Pons (tissue), 1 donor: ENCODE measurements around the gene CERKL.

Source experiments
- DNase-seq: peaks from one replicate; pipeline ENCODE4 v3.0.0-alpha.2; 2016; ENCODE audit warnings: low spot score

Gene CERKL

DNA sequence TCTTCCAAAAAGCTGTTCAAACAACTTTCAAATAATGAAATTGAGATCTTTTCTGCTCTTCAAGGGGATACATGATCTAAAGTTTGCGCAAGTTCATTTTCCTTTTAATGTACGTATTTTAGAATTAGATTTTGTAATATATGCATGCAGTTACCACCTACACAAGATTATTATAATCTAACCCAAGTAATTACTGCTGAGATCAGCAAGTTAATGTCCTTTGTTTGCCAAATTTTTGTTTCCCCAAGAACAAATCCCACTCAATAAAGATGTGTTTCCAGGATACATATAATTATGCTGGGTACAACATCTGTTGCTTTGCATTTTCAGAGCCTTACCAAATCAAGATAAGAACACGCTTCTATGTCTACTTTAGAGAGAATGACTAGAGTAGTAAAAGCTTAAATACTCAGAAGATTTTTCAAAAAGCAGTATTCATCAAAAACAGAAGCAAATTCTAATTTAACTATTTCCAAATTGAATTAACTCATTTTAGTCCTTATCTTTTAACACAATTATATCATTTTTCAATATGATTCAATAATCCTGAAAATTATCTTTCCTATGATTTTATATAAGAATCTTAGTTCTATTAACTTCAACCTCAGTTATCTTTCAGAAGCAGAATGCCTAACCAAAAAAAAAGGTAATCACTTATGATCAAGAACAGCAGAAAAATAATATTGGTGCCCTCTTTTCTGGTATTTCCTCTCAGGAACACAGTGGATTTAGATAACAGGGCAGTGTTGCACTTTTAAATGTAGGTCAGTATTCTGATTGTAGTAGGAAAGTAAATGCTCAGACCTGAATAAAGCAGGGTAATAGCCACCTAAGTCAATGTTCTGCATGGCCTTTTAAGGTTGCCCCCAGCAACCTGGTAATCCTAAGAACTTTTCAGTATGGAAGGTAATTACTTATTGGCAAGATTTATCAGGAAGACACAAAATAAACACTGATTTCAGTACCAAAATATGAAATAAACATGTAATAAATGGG is 28.0 kb downstream of the CERKL start:
- no peak for DNase-seq

DNA sequence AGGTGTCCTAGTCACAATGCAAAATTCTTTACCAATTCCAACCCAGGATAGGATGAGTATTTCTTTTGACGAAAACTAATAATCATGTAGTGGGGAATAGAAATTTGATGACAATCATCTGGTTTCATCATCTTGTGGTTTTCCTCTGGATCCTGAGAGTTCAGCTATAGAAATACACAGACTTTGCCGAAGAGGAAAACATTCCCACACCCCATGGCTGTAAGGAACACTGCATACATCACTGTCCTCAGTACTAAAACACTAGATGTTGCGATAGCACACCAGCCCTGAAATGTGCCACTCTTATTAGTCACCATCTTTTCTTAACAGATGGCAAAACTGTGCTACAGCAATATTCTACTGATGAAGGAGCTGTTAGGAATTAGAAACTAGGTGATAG is 29.4 kb downstream of the CERKL start:
- no peak for DNase-seq

- DNase-seq, result no peak
Measured at GRCh38 chr2:181626671-181627070, 30.2 kb downstream of the CERKL start.

- DNase-seq, result no peak
Measured at GRCh38 chr2:181623159-181623558, 33.7 kb downstream of the CERKL start.

GRCh38 chr2:181621779-181622490 is 35.0 kb downstream of the CERKL start:
- DNase-seq, result no peak

DNA sequence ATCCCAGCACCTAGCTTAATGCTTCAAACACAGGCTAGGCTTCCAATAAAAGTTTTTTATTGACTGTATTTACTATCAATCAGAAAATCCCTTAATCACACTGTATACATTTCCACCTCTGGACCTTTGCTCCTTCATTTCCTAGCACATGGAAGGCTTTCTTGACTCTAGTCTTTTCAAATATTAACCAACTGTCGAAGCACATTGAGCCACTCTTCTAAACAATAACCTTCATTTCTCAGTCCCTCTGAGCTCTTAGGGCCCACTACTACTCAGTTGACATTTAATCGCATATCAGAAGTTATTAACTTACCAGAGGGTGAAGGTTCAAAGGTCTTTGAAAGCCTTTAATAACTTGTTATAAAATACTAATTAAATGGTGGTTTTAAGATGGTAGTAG is 37.4 kb downstream of the CERKL start:
- DNase-seq, result no peak

DNA sequence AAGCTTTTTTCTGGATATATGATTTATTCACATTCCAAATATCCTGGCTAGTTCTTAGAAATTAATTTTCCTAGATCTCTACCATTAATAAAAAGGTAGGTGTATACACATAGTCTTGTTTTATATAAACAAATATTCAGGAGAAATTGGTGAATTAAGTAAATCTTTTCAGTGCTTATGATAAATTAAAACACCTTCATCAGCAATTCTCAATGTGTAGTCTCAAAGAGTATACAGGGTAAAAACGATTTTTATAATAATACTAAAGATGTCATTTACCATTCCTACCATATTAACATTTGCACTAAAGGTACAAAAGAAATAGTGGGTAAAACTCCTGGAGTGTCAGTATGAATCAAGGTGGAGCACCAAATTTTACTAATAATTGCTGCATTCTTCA is 40.2 kb downstream of the CERKL start:
- DNase-seq, result no peak

- DNase-seq, result no peak
Measured at GRCh38 chr2:181614874-181615638, 41.8 kb downstream of the CERKL start.

GRCh38 chr2:181613241-181613640 is 43.7 kb downstream of the CERKL start:
- no peak for DNase-seq

GRCh38 chr2:181607629-181608590 is 49.0 kb downstream of the CERKL start:
- DNase-seq, result no peak

GRCh38 chr2:181605889-181606837 is 50.7 kb downstream of the CERKL start:
- no peak for DNase-seq

- no peak for DNase-seq
Measured at GRCh38 chr2:181602017-181602416, 54.9 kb downstream of the CERKL start.

GRCh38 chr2:181596556-181596955 is 60.3 kb downstream of the CERKL start:
- no peak for DNase-seq

GRCh38 chr2:181594322-181594721 is 62.6 kb downstream of the CERKL start:
- no peak for DNase-seq

GRCh38 chr2:181589779-181590178 is 67.1 kb downstream of the CERKL start:
- DNase-seq, result no peak

DNA sequence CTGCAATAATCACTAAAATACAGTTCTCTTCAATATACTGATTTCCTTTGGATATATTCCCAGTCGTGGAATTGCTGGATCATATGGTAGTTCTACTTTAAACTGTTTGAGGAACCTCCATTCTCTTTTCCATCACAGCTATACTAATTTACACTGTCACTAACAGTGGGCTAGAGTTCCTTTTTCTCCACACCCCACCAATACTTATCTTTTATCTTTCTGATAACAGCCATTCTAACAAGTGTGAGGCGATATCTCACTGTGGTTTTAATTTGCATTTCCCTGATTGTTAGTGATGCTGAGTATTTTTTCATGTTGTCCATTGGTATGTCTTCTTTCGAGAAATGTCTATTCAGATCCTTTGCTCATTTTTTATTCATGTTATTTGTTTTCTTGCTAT is 68.4 kb downstream of the CERKL start:
- no peak for DNase-seq

GRCh38 chr2:181586569-181587081 is 70.3 kb downstream of the CERKL start:
- DNase-seq, result no peak

DNA sequence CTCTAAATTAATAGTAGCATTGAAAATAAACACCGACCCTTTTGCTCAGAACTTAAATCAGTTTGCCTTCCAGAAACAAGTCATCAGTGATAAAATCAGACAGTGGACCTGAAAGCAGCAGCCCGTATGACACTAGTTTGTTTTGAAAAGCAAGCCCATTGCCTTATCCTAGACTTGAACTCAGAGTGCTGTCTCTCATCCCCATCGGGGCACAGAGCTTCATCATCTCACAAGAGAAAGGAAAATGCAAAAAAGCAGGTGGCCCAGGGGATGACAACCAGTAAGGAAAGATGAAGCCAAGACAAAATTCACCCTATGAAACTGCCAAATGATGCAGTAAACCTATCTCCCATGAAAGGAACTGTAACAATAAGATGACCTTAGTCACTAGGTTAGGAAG is 71.2 kb downstream of the CERKL start:
- no peak for DNase-seq

GRCh38 chr2:181581534-181581933 is 75.4 kb downstream of the CERKL start:
- DNase-seq, result no peak

GRCh38 chr2:181578829-181579228 is 78.1 kb downstream of the CERKL start:
- no peak for DNase-seq
